Cortex of kidney (tissue), 1 donor: ENCODE measurements around the gene CD63.

Experiments
- DNase-seq: peaks from one replicate; lab custom pipeline; 2025; lab: John Stamatoyannopoulos, UW

The CD63 gene

DNA sequence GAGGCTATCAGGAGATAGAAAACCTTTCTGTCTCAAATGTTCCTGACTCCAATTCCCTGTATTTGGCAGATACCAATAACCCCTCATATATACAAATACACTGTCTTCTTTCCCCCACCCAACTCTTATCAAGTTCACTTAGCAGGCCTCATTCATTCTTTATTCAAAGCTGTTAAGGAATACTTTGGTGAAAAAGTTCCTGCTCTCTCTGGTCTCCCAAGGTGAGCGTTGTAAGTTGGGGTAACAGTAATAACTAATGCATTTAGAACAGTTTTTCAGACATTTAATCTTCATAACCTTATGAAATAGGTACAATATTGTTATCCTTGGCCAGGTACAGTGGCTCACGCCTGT is 10.2 kb upstream of the CD63 start:
- DNase-seq = no peak

DNA sequence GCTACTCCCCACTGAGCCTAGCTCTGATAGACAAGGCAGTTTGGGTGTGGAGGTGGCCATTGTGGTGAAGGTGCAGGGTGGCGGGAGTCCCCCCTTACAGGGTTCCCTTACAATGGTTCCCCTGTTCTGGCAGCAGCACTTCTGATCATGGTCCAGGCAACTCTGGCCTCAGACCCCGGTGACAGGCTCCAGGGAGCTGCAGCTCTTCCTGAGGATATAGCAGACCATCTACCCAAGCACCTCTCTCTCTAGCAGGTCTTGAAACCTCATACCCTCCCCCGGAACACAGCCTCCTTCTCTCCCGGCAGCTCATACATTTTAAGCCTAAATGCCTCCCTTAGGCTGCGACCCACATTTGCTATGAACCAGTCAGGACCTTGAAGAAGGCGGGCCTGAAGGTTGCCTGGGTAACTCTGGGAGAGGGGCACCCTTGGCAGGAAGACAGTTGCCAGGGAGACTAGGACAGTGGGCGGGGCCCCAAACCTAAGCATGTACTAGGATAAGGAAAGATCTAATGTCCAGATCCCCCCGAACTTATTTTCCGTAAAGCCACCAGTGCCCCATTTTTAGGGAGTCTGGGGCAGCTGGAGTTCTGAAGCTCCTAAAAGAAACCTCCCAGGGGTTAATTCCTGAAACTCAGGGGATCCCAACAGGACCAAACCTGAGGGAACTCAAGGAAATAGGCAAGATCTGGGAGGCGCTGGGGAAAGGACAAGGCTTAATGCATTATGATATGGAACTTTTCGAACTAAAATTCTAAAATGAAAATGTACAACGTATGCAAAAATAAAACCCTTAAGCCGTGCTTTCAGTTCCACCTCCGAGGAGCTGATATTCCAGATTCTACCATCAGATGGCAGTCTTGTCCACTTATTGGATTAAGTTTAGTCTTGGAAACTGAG is 9.6 kb upstream of the CD63 start:
- DNase-seq = no peak

DNA sequence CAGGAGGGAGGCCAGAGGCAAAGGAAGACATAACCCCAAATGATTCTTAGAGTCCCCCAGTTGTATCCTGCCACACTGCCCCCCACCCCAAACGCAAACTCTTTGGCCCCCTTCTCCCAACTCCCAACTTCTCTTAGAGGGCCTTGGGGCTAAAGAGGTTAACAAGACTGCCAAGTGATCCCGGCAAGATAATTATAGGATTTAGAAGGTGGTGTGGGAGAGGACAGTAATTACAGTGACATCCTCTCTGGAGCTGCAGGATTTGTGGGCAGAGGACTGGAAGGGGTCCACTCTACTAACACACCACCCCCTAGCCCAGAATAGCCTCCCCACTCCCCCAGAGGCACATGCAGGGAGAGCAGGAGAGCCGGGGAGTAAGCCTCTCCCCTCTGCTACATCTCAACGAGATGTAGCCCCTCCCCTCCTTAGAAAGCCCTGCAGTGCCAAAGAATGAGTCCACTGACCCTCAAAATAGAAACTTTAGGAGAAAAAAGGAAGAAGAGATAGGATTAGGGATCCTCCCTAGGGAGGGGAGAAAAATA is 8.8 kb upstream of the CD63 start:
- no peak for DNase-seq

DNA sequence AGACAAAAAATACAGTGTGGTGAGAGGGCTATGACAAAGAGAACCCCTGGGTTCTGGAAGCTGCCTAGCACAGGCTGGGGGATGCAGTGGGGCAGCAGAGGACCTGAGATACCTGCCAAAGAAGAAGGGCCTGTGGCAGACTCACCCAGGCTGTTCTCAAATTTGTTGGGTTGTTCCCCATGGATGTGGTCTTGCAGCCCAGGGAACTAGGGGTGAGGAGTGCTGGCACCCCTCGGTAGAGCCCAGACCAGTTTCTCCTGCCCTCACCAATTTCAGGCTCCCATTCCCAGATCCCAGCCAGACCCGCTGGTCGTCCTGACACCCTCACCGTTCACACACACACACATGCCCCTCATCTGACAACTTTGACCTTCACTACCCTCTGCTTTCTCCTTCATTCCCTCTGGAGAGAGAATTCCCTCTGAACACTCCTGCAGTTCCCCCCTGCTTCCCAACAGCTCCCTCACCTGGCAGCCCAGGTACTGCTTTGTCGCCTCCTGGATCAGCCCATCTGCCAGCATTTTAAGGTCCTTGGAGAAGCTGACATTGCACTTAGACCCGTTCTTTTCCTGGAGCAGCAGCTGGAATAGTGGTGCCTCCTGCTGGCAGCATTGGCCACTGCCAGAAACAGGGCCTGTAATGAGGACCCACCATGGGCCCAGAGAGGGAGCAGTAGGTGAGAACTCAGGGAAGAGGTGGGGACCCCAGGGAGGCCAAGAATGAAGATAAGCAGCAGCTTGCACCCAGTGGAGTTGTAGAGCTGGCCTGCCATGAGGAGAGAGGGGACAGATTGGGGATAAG is 8.2 kb upstream of the CD63 start:
- no peak for DNase-seq

DNA sequence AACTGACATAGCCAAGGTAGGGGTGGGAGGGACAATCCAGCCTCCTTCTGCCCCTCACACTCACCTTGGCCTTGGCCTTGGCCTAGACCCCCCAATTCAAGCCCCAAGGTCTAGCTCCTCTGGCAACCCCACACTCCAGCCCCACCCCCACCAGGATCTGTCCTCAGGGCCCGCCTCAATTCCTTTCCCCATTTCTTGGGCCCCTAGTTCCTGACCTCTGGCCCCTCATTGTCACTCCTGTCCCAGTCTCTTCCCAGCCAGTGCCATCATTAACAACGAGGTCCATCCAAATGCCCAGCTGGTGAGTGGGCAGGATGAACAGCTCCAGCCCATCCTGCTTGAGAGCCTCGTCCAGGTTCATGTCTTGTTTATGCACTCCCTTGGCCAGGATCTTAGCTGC is 7.3 kb upstream of the CD63 start:
- no peak for DNase-seq

DNA sequence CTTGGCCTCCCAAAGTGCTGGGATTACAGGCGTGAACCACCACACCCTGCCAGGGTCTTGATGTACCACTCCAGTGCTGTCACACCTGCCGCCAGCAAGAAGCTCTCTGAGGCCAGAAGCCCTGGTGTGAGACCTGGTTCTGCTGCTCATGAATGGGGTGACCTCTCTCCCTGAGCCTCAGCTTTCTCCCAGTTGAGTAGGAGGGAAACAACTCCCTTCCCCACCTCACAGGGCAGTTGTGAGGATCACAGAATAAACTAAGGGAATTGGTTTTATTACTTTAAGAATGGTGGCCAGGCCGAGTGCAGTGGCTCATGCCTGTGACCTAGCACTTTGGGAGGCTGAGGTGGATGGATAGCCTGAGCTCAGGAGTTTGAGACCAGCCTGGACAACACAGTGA is 5.8 kb upstream of the CD63 start:
- DNase-seq = no peak

DNA sequence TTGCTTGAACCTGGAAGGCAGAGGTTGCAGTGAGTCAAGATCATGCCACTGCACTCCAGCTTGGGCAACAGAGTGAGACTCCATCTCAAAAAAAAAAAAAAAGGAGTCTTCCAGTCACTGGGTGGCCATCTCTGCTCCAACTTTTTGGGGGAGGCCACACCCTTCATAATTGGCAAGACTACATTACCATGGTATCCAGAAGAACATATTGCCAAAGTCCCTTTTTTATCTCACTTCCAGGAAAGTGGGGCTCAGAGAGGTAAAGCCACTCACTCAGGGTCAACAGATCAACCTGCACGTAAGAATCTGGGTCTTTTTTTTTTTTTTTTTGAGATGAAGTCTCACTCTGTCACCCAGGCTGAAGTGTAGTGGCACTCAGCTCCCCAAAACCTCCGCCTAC is 5.0 kb upstream of the CD63 start:
- DNase-seq = no peak

DNA sequence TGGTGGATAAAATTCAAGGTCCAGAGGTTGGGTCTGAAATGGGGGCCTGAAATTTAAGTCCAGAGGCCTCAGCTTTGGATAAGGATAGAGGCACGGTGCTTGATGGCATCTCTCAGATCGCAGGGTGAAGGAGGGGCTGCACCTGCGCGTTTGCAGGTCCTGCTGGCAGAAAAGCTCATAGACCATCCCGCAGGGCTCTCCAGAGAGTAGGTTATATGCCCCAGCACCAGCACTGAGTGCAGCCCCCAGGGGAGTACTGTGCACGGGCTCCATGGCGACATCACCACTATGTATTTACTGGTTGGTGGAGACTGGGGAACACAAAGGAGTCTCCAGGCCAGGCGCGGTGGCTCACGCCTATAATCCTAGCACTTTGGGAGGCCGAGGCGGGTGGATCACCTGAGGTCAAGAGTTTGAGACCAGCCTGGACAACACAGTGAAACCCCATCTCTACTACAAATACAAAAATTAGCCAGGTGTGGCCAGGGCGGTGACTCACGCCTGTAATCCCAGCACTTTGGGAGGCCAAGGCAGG is 4.3 kb upstream of the CD63 start:
- no peak for DNase-seq

DNA sequence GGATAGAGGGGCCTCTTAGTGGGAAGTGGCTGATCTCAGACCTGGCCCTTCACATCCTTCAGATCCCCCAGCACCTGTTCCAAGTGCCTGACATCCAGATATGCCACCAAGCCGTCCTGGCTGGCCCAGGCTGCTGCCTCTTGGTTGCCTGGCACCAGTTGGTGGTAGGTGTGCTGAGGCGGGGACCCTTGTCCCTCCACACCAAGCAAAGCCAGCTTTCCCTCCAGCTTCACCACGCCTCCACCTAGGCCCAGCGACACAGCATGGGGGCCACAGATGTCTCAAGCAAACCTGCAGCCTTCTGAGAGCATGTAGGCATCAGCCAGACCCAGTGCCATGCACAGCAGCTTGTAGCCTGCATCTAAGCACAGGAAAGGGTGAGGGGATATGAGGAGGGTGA is 3.5 kb upstream of the CD63 start:
- no peak for DNase-seq

DNA sequence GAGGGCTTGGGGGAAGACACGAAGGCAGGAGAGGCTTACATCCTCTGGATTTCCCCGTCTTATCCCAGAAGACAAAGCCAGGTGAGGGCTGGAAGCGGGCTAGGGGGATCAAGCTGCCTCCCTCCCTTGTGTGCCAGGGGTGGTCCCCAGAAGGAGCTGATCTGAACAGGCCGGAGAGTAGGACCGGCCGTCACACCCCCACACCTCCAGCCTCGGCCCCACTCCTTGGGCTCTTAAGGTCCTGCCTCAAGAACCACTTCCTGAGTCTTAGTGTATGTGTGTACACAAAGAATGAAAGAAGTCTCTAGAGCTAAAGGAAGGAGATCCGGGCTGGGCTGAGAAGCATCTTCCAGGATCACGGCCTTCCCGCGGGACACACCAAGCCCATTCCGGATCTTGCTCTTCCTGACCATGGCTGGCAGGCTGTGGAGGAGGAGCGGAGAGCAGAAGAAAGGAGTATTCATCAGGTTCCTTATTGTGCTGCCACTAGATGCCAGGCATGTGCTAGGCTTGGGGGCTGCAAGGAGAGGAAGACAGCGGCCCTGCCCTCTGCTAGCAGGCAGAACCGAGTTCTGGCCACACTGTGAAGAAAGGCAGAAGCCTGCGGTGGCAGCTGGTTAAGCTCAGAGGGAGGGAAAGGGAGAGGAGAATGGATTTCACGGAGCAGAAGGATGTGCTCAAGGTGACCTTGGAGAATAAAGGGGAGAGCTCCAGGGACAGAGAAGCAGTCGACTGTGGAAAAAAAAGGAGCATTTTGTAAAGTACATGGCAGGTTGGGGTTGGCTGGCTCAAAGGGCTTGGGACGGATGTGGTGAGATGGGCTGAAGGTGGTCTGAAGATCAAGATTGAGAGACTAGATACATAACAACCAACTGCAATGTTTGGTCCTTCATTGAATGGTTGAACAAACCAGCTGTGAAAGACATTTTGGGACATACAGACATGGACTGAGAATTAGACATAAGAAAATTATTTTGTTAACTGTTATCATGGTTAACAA is 1.3 kb upstream of the CD63 start:
- no peak for DNase-seq

DNA sequence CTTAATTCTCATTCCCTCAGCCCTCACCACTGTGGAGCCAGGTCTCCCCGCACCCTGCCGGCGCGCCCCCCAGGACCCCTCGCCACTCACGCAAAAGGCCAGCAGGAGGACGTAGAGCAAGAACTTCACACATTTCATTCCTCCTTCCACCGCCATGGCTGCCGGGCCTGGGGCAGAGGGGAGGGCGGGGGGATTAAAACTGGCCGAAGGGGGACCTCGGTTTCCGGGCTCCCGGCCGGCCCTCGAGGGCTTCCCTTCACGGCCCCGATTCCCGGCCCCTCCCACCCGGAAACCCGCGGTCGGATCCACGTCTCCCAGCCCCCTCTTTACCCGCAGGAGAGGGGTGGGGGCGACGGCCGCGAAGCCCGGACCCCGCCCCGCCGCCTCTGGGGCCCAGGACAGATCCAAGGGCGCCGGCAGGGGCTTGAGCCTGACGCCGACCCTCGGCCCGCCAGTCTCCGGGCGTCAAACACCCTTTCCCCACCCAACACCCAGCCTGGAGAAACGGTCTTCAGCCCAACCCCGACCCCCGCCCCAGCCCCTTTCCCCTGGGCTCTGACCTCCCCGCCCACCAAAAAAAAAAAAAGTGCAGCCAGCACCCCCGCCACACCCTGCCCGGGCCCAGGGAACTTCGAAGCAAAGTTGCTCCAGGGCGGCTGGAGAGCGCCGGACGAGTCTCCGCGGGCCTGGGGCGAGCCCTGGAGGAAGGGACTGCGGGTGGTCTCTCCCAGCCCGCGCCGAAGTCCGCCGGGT is 447 bp downstream of the CD63 start:
- no peak for DNase-seq

DNA sequence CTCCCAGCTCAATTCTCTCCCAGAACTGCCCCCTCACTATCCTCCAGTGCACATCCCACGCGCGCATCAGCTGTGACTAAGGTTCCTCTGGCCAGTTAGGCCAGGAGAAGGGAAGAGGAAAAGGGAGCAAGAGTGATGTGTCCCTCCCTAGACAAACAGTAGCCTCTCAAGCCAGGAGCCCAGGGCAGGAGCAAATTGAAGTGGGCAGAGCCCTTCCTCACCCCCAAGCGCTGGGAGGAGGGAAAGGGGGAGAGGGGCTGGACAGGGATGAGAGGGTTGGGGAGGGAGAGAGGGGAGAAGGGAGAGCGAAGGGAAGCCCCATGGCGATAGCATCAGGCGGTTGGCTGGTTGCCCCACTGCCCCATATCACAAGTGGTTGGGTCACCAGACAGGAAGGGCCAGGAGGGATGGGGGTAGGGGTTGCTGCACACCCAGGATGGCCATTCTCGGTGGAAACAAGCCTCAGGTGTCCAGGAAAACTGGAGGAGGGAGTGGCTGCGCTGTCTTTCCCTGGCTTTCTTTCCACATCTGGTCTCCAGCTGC is 1.1 kb downstream of the CD63 start:
- DNase-seq = no peak

DNA sequence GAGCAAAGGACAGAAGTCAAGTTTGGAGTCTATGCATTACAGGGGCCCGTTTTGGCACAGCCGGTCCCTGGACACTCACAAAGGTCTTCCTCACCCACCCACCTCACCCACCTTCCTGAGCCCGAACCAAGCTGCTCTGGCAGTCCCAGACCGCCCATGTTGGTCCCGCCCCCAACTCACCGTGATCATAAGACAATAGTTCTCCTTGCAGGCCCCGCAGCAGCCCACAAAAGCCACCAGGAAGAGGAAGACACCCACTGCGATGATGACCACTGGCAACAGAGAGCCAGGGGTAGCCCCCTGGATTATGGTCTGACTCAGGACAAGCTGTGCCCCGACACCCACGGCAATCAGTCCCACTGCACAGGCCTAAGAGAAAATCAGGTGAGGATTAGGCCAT is 1.8 kb downstream of the CD63 start:
- DNase-seq = no peak

DNA sequence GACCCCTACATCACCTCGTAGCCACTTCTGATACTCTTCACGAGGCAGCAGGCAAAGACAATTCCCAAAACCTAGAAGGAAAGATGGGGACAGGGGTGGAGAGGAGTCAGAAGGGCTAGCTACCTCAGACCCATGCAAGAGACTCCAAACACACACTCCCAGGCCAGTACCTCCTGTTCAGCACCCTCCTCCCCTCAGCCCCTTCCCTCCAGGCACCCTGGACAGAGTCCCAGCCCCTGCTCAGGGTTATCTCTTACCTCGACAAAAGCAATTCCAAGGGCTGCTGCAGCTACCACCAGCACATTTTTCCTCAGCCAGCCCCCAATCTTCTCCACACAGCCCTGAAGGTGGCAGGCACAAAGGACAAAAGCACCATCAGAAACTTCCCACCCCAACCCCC is 3.3 kb downstream of the CD63 start:
- DNase-seq = no peak

DNA sequence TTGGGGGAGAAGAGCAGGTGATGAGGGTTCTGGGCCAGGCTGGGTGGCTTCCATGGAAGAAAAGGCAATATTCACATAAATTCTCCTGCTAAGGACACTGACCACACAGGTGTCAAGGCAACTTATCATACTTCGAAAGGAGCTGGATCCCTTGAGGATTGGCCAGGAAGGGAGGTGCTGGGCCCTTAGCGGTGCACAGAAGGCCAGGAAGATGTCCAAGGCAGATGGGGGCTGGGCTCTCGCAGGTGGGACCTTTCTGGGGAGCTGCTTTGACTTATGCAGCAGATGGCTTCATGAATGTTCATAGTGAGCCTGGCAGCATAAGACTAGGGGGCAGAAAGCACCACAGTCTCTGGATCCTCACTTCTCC is 3.9 kb downstream of the CD63 start:
- no peak for DNase-seq

DNA sequence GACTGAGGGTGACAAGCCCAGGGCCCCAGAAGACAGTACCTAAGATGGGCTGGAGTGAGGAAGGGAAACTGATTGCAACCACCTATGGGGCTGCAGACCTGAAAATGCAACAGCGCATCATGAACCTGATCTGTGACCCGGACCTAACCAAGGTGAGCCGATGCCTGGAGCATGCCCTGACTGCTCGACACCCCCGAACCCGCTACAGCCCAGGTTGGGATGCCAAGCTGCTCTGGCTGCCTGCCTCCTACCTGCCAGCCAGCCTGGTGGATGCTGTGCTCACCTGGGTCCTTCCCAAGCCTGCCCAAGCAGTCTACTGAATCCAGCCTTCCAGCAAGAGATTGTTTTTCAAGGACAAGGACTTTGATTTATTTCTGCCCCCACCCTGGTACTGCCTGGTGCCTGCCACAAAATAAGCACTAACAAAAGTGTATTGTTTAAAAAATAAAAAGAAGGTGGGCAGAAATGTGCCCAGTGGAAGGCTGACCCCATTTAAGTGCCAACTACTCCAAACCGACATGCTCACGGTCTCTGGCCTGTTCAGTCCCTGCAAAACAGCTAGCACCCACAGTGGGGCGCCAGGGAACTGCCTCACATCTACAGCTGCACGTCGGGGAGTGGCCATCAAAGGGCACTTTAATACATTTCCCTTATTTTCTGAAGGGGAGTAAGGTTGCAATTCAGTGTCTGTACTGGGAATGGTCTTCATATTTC is 4.4 kb downstream of the CD63 start:
- no peak for DNase-seq

DNA sequence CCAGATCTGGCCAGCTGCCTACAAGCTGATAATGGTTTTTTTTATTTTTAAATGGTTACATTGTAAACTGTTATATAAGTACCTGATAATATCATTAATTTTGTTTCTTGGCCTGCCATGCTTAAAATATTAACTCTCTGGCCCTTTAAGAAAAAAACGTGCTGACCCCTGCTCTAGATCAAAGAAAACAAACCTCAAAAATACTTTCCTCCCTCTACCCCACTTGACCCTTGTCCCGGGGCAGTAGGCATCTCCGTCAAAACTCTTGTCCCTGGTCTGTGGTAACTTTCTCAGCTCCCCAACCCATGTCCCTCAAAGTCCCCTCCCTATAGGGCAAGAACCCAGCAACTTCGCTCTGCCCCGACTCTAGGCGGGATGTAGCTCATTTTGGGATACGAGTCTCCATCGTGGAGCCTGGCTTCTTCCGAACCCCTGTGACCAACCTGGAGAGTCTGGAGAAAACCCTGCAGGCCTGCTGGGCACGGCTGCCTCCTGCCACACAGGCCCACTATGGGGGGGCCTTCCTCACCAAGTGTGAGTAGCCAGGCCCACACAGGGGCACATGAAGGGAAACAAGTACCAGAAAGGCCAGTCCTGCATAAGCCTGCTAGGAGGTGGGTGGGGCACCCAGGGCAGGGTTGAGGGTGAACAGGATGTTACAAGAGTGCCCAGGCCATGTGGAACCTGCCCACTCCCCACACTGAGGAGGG is 5.1 kb downstream of the CD63 start:
- no peak for DNase-seq

DNA sequence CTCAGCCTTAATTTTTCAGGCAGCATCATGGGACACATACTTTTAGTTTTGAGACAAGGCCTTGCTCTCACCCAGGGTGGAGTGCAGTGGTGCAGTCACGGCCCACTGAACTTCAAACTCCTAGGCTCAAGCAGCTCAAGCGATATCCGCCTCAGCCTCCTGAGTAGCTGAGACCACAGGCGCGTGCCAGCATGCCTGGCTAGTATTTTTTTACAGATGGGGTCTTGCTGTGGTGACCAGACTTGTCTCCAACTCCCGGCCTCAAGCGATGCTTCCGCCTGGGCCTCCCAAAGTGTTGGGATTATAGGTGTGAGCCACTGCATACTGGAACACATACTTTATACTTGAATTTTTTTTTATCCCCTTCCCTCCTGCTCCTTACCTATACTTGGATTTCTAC is 5.9 kb downstream of the CD63 start:
- no peak for DNase-seq

DNA sequence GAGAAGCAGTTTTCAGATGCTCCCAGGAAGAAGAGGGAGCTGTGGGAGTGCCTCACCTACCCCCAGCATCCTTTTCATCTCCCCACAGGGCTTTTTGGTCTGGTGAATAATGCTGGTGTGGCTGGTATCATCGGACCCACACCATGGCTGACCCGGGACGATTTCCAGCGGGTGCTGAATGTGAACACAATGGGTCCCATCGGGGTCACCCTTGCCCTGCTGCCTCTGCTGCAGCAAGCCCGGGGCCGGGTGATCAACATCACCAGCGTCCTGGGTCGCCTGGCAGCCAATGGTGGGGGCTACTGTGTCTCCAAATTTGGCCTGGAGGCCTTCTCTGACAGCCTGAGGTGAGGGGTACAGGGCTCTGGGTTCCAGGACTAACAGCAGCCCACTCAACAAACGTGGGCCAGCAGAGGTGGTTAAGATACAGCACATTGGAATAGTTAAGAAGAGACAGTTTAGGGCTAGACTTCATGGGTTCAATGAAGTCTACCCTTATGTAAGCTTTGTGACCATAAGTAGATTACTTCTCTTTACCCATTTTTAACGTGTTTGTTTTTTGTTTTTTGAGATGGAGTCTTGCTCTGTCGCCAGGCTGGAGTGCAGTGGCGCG is 7.1 kb downstream of the CD63 start:
- no peak for DNase-seq
